Natural killer cell treated with Interleukin-12 subunit alpha and Interleukin-12 subunit beta and Interleukin-15 and Interleukin-18, amount 100 ng/mL, for 72 hours (primary cell): Measurements from ENCODE around the gene RAP1GDS1. TPM values are rescaled to one million over a fixed set of nuclear protein-coding genes. Genes with fewer than 3 reads are reported as not detected.

Source experiments
- ATAC-seq, 2 donors: fragments of 150-1000 bp; cut with Tn5 transposase in 1 of 2; sonication (Bioruptor Pico), chemical (Tn5 transposase) in 1 of 2; 2 replicates each; pipeline ENCODE4 v1.10.0; 2021
- DNase-seq: peaks from one replicate; pipeline ENCODE4 v3.0.0; 2022; ENCODE audit warnings: low spot score
- H3K27ac Mint-ChIP-seq, 2 donors: 1 replicate in 1 of 2; 2 replicates in 1 of 2; pipeline ENCODE4 v1.8.0; 2022; ENCODE audit warnings: mixed read lengths in 2 of 2, mild to moderate bottlenecking in 1 of 2, moderate library complexity in 1 of 2
- H3K27me3 Mint-ChIP-seq, 2 donors: 1 replicate in 1 of 2; 2 replicates in 1 of 2; pipeline ENCODE4 v1.8.0; 2022; ENCODE audit warnings: mixed read lengths in 2 of 2
- H3K36me3 Mint-ChIP-seq: one replicate; pipeline ENCODE4 v1.8.0; 2022; ENCODE audit warnings: mixed read lengths
- H3K4me1 Mint-ChIP-seq, 2 donors: 1 replicate in 1 of 2; 2 replicates in 1 of 2; pipeline ENCODE4 v1.8.0; 2022; ENCODE audit warnings: low read depth in 2 of 2, mixed read lengths in 2 of 2, mild to moderate bottlenecking in 1 of 2
- H3K4me3 Mint-ChIP-seq: one replicate; pipeline ENCODE4 v1.8.0; 2022; ENCODE audit warnings: mixed read lengths
- H3K9me3 Mint-ChIP-seq: 2 replicates; pipeline ENCODE4 v1.8.0; 2022; ENCODE audit warnings: mixed read lengths
- total RNA-seq, 2 donors: library from RNA; stranded (reverse); gene quantifications; one replicate each; pipeline ENCODE4 v1.2.3, GENCODE V29; 2022

Gene RAP1GDS1
- 10 to 100 TPM; 42.8 to 61.1 TPM for total RNA-seq

DNA sequence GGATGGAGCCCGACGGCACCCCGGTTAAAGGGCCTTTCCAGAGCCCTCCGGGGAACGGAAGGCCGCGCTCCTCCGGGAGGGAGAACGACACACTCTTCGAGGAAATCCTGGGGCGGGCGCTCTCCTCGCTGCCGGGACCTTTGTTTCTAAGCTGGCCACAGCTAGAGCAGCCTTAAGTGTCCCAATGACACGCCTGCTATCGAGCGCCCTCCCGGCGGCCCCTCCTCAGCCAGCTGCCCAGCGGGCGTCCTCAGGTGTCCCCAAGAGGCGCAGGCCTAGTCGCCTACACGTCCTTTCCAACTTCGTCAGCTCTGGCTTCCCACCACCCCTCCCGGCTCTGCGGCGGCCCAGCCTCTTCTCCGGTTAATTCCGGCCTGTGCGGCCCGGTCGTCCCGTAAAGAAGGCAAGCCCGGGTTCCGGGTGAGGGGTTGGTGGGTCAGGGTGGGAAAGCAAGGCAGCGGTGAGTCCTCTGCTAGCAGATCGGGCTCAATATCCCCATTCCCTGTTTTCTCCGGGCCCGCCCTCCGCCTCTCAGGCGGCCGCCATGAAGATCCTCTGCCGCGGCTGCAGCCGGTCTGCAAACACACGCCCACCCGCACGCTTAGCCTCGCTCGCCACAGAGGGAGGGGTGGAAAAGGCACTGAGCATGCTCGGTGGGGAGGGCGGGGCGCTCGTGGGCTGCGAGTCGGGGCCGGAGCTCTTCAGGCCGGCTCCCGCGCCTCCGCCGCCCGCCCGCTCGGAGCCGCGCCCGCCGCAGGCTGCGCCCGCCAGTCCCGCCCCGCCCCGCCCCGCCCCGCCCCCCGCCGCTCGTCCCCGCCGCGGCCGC, at the start of gene RAP1GDS1:
TSS of gene RAP1GDS1 (plus strand) at position 806 of the 826 bp plus-strand sequence. CDS start 182 bp downstream, outside the sequence.
- H3K27me3 Mint-ChIP-seq = no peaks in the 10 kb centered on the region
- ATAC-seq (peak; percentile 96 to 97), DNase-seq (peak; percentile 96)
- H3K27ac Mint-ChIP-seq = peak within 1 kb of the TSS; percentile 93 to 94
- H3K4me1 Mint-ChIP-seq = peaks cover 34 to 51% of the 10 kb centered on the region in 2 donors
- no peaks in the 10 kb centered on the region for H3K9me3 Mint-ChIP-seq
- H3K36me3 Mint-ChIP-seq = peaks cover 4% of the 10 kb centered on the region
- peak within 1 kb of the TSS; percentile 99 for H3K4me3 Mint-ChIP-seq

GRCh38 chr4:98222306-98222705, 38.9 kb upstream of the RAP1GDS1 start:
- H3K27me3 Mint-ChIP-seq = peaks cover 3 to 5% of the 10 kb centered on the region in 2 donors
- H3K9me3 Mint-ChIP-seq = no peaks in the 10 kb centered on the region
- H3K27ac Mint-ChIP-seq = no peak overlapping the region
- no peak overlapping the region for H3K4me3 Mint-ChIP-seq
- ATAC-seq = no peak
- DNase-seq = no peak
- no peaks in the 10 kb centered on the region for H3K4me1 Mint-ChIP-seq
- H3K36me3 Mint-ChIP-seq = no peaks in the 10 kb centered on the region

GRCh38 chr4:98226396-98226795, 34.8 kb upstream of the RAP1GDS1 start:
- Mint-ChIP-seq H3K4me3 (no peak overlapping the region), H3K36me3 (no peaks in the 10 kb centered on the region), H3K27ac (no peak overlapping the region), H3K4me1 (no peaks in the 10 kb centered on the region), H3K27me3 (no peaks in the 10 kb centered on the region), H3K9me3 (no peaks in the 10 kb centered on the region)
- ATAC-seq = no peak
- no peak for DNase-seq

DNA sequence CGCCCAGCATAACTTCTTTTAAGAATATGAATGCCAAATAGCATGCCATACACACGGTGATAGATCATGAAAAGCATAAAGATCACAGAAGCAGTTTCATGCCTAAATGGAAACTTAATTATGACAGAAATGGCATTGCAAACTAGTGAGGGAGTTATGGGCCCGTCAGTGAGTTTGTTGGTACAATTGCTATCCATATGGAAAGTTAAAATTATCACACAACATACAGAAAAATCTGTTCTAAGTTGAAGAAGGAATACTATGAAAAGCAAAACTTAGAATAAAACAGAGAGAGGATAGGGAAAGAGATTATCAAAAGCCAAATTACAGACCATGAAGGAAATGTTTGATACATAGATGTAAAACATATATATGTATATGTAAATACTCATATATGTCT, 30.2 kb upstream of the RAP1GDS1 start:
- Mint-ChIP-seq H3K27ac (no peak overlapping the region), H3K27me3 (no peaks in the 10 kb centered on the region), H3K36me3 (no peaks in the 10 kb centered on the region), H3K4me3 (no peak overlapping the region), H3K9me3 (no peaks in the 10 kb centered on the region), H3K4me1 (peaks cover 3 to 4% of the 10 kb centered on the region in 2 donors)
- DNase-seq (no peak), ATAC-seq (no peak)

DNA sequence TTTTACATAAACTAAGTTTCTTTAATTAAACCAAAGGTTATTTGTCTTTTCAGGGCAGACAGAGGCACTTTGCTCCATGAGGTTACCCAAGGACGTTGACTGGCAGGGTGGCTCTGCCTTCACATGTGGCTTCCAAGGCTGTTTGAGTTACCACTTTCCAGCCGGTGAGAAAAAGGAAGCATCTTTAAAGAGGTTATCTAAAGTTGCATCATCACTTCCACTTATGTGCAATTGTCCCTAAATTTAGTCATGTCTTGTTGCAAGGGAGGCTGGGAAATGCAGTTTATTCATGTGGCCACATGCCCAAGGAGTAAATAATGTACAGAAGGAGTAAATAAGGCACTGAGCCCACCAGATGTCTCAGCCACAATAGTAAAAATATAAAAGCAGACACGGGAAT, 29.0 kb upstream of the RAP1GDS1 start:
- no peak for DNase-seq

DNA sequence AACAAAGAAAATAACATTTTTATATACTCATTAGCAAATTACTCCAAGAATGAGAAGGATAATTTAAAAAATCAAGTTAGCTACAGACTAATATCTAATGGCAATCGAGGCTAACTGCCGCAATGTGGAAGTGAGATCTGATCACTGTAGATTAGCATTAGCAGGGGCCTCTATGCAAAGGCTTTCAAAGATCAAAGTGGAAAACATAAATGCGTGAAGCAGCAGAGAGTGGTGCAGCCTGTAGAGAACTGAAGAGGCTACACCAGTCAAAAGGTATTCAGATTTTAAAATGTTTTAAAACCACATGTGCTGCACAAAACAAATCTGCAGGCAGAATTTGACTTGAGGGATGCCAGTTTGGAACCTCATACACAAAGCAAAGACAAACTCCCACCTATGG, 24.0 kb upstream of the RAP1GDS1 start:
- Mint-ChIP-seq H3K27ac (no peak overlapping the region), H3K4me3 (no peak overlapping the region), H3K9me3 (no peaks in the 10 kb centered on the region), H3K4me1 (peaks cover 2 to 3% of the 10 kb centered on the region in 2 donors), H3K36me3 (no peaks in the 10 kb centered on the region), H3K27me3 (peaks cover 6 to 21% of the 10 kb centered on the region in 2 donors)
- ATAC-seq = no peak
- DNase-seq = no peak

More for the DNA sequence above, 29.0 kb upstream of the RAP1GDS1 start:
- Mint-ChIP-seq H3K27ac (no peak overlapping the region), H3K4me1 (peaks cover 3 to 4% of the 10 kb centered on the region in 2 donors), H3K36me3 (no peaks in the 10 kb centered on the region), H3K9me3 (no peaks in the 10 kb centered on the region), H3K4me3 (no peak overlapping the region), H3K27me3 (peaks cover 0 to 2% of the 10 kb centered on the region in 2 donors)
- peak in 1 of 2 donors; percentile 24 for ATAC-seq

DNA sequence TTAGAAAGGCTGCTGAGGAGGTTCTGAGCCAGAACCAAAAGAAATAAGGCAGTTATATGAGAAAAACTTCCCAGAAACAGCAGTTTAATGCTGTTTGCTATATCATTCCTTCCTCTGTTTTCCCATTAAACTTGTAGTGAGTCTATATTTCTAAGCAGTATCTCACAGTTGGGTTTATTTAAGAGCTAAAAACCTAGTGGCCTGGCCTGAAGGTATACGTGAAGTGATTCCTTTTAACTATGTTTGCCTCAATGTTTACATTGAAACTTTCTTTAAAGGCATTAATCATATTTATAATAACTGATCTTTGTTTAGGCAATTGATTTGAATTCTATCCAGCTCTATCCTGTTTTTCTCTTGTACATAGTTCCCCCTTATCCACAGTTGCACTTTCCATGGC, 19.1 kb upstream of the RAP1GDS1 start:
- no peaks in the 10 kb centered on the region for H3K36me3 Mint-ChIP-seq
- ATAC-seq (no peak), DNase-seq (no peak)
- no peaks in the 10 kb centered on the region for H3K9me3 Mint-ChIP-seq
- H3K4me3 Mint-ChIP-seq = no peak overlapping the region
- peaks cover 14 to 42% of the 10 kb centered on the region in 2 donors for H3K27me3 Mint-ChIP-seq
- no peak overlapping the region for H3K27ac Mint-ChIP-seq
- H3K4me1 Mint-ChIP-seq = no peaks in the 10 kb centered on the region

GRCh38 chr4:98242538-98242937, 18.6 kb upstream of the RAP1GDS1 start:
- H3K27ac Mint-ChIP-seq = no peak overlapping the region
- no peak overlapping the region for H3K4me3 Mint-ChIP-seq
- peaks cover 14 to 39% of the 10 kb centered on the region in 2 donors for H3K27me3 Mint-ChIP-seq
- ATAC-seq = no peak
- no peaks in the 10 kb centered on the region for H3K4me1 Mint-ChIP-seq
- no peak for DNase-seq
- no peaks in the 10 kb centered on the region for H3K9me3 Mint-ChIP-seq
- H3K36me3 Mint-ChIP-seq = no peaks in the 10 kb centered on the region

GRCh38 chr4:98245226-98245625, 16.0 kb upstream of the RAP1GDS1 start:
- Mint-ChIP-seq H3K4me3 (no peak overlapping the region), H3K9me3 (no peaks in the 10 kb centered on the region), H3K4me1 (no peaks in the 10 kb centered on the region), H3K36me3 (no peaks in the 10 kb centered on the region), H3K27me3 (peaks cover 14 to 35% of the 10 kb centered on the region in 2 donors), H3K27ac (no peak overlapping the region)
- DNase-seq (no peak), ATAC-seq (no peak)

DNA sequence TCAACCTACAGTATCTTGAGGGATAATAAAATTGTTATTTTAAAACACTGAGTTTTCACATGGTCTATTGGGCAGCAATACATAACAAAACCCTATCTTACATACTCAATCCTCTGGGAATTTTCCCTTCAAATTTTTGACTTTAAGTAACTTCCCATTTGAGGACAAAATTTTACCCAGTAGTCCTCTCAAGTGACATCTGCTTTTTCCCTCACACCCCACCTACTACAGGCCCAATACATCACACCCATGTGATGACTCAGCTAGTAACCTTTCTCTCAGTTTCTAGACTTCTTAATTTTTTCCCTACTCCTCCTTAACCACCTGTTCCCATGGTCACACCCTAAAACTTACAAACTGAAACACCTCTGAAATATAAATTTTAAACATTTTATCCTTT, 12.2 kb upstream of the RAP1GDS1 start:
- H3K36me3 Mint-ChIP-seq = no peaks in the 10 kb centered on the region
- no peak overlapping the region for H3K4me3 Mint-ChIP-seq
- peaks cover 12 to 13% of the 10 kb centered on the region in 2 donors for H3K27me3 Mint-ChIP-seq
- DNase-seq (no peak), ATAC-seq (no peak)
- H3K27ac Mint-ChIP-seq = no peak overlapping the region
- H3K4me1 Mint-ChIP-seq = no peaks in the 10 kb centered on the region
- H3K9me3 Mint-ChIP-seq = no peaks in the 10 kb centered on the region

GRCh38 chr4:98249831-98250230, 11.4 kb upstream of the RAP1GDS1 start:
- DNase-seq (no peak), ATAC-seq (no peak)
- Mint-ChIP-seq H3K27ac (no peak overlapping the region), H3K36me3 (no peaks in the 10 kb centered on the region), H3K27me3 (peaks cover 4 to 6% of the 10 kb centered on the region in 2 donors), H3K4me3 (no peak overlapping the region), H3K9me3 (no peaks in the 10 kb centered on the region), H3K4me1 (no peaks in the 10 kb centered on the region)

- DNase-seq = no peak
- no peak for ATAC-seq
- no peak overlapping the region for H3K4me3 Mint-ChIP-seq
- H3K9me3 Mint-ChIP-seq = no peaks in the 10 kb centered on the region
- no peaks in the 10 kb centered on the region for H3K36me3 Mint-ChIP-seq
- H3K27ac Mint-ChIP-seq = no peak overlapping the region
- H3K27me3 Mint-ChIP-seq = peaks cover 0 to 2% of the 10 kb centered on the region in 2 donors
- peaks cover 1 to 7% of the 10 kb centered on the region in 2 donors for H3K4me1 Mint-ChIP-seq
These were observed 7.7 kb upstream of the RAP1GDS1 start for GRCh38 chr4:98253499-98253898.

DNA sequence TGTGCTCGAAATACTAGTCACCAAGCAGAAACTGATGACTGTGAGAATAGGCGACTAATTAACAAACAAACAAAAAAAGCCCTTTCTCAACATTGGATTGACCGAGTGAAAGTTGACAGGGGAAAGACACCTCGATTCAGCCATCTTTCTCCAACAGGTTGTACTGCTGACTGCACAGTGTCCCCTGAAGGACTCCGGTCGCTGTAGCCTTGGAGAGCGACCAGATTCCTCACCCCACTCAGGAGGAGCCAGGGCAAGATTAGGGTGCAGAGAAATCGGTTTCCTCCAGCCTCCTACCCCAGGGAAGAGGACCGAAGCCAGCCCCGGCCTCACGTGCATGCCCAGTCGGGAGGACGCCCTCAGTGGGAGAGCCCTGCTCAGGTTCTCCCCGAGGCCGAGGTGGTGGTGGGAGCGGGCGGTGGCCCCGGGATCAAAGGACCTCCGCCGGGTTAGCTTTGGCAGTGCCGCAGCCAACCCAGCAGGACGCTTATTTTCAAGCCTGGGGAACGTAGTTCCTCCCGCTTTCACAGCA, 1.1 kb upstream of the RAP1GDS1 start:
- Mint-ChIP-seq H3K9me3 (no peaks in the 10 kb centered on the region), H3K36me3 (peaks cover 4% of the 10 kb centered on the region), H3K27ac (peak overlapping the region; percentile 84 to 94), H3K4me3 (peak overlapping the region; percentile 99), H3K27me3 (no peaks in the 10 kb centered on the region), H3K4me1 (peaks cover 34 to 44% of the 10 kb centered on the region in 2 donors)
- peak in 1 of 2 donors; percentile 0 for ATAC-seq
- no peak for DNase-seq
